ENCODE data around the gene TEX29. TPM values are rescaled to one million over a fixed set of nuclear protein-coding genes. Genes with fewer than 3 reads are reported as not detected.

TEX29 gene
- total RNA-seq, 4 donors from 2014 or later = 1.1 to 3.4 TPM; not detected in 2

DNA sequence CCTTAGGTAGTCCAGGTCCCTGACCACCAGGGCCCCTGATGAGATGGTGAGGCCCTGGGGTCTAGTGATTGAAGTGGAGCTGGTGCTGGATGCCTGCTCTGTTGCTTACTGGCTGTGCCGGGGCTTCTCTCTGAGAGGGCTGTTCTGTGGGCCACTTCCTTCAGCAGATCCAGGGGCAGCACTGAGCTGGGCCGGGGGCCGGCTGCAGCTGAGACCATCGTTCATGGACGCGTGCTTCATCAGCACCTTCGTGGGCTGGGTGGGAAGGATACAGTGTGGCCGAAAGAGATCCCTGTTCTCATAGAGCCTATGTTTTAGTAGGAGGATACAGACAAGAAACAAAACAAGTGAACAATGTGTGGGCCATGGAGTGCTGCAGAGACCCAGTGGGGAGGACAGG lies 33.2 kb upstream of the TEX29 start:
- no peak overlapping the region for H3K27ac ChIP-seq
- intact Hi-C loops (cut with DNase I; ENCODE audit: low total_unique reads) = no loop called here
- H3K27me3 ChIP-seq = no peaks in the 10 kb centered on the region
- DNase-seq (no peak), ATAC-seq (no peak)
- TF ChIP-seq, protein P1, sequence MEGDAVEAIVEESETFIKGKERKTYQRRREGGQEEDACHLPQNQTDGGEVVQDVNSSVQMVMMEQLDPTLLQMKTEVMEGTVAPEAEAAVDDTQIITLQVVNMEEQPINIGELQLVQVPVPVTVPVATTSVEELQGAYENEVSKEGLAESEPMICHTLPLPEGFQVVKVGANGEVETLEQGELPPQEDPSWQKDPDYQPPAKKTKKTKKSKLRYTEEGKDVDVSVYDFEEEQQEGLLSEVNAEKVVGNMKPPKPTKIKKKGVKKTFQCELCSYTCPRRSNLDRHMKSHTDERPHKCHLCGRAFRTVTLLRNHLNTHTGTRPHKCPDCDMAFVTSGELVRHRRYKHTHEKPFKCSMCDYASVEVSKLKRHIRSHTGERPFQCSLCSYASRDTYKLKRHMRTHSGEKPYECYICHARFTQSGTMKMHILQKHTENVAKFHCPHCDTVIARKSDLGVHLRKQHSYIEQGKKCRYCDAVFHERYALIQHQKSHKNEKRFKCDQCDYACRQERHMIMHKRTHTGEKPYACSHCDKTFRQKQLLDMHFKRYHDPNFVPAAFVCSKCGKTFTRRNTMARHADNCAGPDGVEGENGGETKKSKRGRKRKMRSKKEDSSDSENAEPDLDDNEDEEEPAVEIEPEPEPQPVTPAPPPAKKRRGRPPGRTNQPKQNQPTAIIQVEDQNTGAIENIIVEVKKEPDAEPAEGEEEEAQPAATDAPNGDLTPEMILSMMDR (IDR thresholded peaks at IDR 0.05 in 4 of 5, conservative IDR thresholded peaks at IDR 0.05 in 1 of 5) = no peak
- no peak for TF ChIP-seq POLR2A (IDR thresholded peaks at IDR 0.05)
- in situ Hi-C loops (cut with MboI; ENCODE audit: low sequenced_read_pairs in 4 of 4) = no loop called here
- no peak overlapping the region for H3K4me3 ChIP-seq
- H3K4me1 ChIP-seq = peaks cover 6 to 8% of the 10 kb centered on the region in 2 donors
- peaks cover 0 to 91% of the 10 kb centered on the region in 2 donors for H3K36me3 ChIP-seq
- H3K9me3 ChIP-seq = no peaks in the 10 kb centered on the region

DNA sequence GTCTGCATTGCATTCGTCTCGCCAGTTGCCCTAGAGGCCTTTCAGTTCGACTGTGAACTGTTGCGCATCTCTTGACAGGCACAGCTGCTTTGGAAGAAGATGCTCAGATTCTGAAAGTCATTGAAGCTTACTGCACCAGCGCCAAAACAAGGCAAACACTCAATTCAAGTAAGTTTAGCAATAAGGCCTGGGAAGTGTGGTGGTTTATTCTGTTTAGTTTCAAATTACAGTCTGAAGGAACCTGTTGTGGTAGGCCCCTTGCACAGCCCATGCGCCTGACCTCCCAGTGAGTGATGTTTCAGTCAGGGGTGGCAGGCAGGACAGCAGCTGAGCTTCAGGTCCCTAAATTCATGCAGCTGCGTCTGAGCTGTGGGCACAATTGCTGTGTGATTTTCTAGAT lies 32.2 kb upstream of the TEX29 start:
- H3K27ac ChIP-seq = no peak overlapping the region
- no peaks in the 10 kb centered on the region for H3K9me3 ChIP-seq
- DNase-seq (no peak), ATAC-seq (no peak)
- H3K4me1 ChIP-seq = no peaks in the 10 kb centered on the region
- intact Hi-C loops (cut with DNase I; ENCODE audit: low total_unique reads) = no loop called here
- H3K27me3 ChIP-seq = no peaks in the 10 kb centered on the region
- H3K4me3 ChIP-seq = no peak overlapping the region
- in situ Hi-C loops (cut with MboI; ENCODE audit: low sequenced_read_pairs in 4 of 4) = no loop called here
- no peak for TF ChIP-seq POLR2A (IDR thresholded peaks at IDR 0.05)
- TF ChIP-seq, protein P1 (IDR thresholded peaks at IDR 0.05 in 4 of 5, conservative IDR thresholded peaks at IDR 0.05 in 1 of 5) = no peak
- H3K36me3 ChIP-seq = peaks cover 0 to 96% of the 10 kb centered on the region in 2 donors

DNA sequence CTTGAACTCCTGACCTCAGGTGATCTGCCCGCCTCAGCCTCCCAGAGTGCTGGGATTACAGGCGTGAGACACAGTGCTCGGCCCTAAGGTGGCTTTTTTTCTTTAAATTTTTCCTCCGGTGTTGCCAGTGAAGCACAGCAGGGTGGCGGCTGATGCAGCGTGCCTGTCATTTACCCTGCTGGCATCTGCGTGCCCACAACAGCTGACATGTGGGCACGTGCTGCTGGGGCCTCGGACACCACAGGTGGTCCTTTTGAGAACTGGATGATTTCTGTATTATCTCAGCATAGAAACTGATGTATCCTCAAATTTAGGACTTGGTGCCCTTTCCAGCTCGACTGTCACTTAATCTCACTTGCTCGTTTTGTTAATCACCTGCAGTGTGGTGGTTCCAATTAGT lies 31.2 kb upstream of the TEX29 start:
- no peaks in the 10 kb centered on the region for H3K9me3 ChIP-seq
- H3K4me3 ChIP-seq = no peak overlapping the region
- ATAC-seq (no peak), DNase-seq (no peak)
- no peaks in the 10 kb centered on the region for H3K27me3 ChIP-seq
- TF ChIP-seq POLR2A (IDR thresholded peaks at IDR 0.05) = no peak
- TF ChIP-seq, protein P1 (IDR thresholded peaks at IDR 0.05 in 4 of 5, conservative IDR thresholded peaks at IDR 0.05 in 1 of 5) = no peak
- no peak overlapping the region for H3K27ac ChIP-seq
- no peaks in the 10 kb centered on the region for H3K4me1 ChIP-seq
- in situ Hi-C loops (cut with MboI; ENCODE audit: low sequenced_read_pairs in 4 of 4) = no loop called here
- intact Hi-C loops (cut with DNase I; ENCODE audit: low total_unique reads) = no loop called here
- peaks cover 0 to 96% of the 10 kb centered on the region in 2 donors for H3K36me3 ChIP-seq

DNA sequence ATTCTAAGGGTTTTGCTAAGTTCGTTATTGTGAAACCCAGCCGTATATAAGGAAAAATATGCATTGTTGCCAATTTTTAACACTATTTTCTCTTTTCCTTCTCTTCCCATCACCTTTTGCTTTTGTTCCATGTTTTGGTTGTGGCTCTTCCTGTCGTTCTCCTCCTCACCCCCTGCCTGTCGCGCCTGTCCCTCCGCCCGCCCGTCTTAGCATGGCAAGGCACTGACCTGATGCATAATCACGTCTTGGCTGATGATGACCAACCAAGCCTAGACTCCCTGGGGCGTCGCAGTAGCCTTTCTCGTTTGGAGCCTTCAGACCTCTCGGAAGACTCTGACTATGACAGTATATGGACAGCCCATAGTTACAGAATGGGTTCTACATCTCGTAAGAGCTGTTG lies 28.5 kb upstream of the TEX29 start:
- ATAC-seq (no peak), DNase-seq (no peak)
- Histone ChIP-seq H3K4me1 (no peaks in the 10 kb centered on the region), H3K9me3 (no peaks in the 10 kb centered on the region), H3K36me3 (peaks cover 0 to 73% of the 10 kb centered on the region in 2 donors), H3K4me3 (no peak overlapping the region), H3K27me3 (no peaks in the 10 kb centered on the region), H3K27ac (no peak overlapping the region)
- TF ChIP-seq POLR2A (IDR thresholded peaks at IDR 0.05) = no peak
- TF ChIP-seq, protein P1 (IDR thresholded peaks at IDR 0.05 in 4 of 5, conservative IDR thresholded peaks at IDR 0.05 in 1 of 5) = no peak
- intact Hi-C loops (cut with DNase I; ENCODE audit: low total_unique reads) (no loop called here), in situ Hi-C loops (cut with MboI; ENCODE audit: low sequenced_read_pairs in 4 of 4) (no loop called here)

Measured in gastrocnemius medialis (tissue), 4 donors.